Astrocyte (in vitro differentiated cells and primary cell): ENCODE results near the gene ALKBH4.
"Not testable (repeated sequence)": the region's sequence is repeated elsewhere in the genome, so short reads cannot be mapped to it uniquely, and the experiment has no call there.

Experiments
- CTCF ChIP-seq: IDR thresholded peaks from 2 replicates; pipeline ENCODE4 v1.5.1; 2011; ENCODE audit warnings: low read depth, mild to moderate bottlenecking, inconsistent platforms, low read length, moderate library complexity; ENCODE audit not compliant: insufficient read depth
- EZH2 ChIP-seq: IDR thresholded peaks from 2 replicates; pipeline ENCODE4 v1.6.1; 2012; ENCODE audit warnings: mild to moderate bottlenecking, low read length, inconsistent platforms; ENCODE audit not compliant: insufficient read depth

GRCh38 chr7:102497308-102497707 lies 32.6 kb upstream of the ALKBH4 start:
- TF ChIP-seq EZH2, CTCF: not testable (repeated sequence)
